Measurements from ENCODE around the gene DDAH1.
A peak's percentile ranks its signal among the peaks of the same experiment; 100 is the strongest.
"Not testable (repeated sequence)": the region's sequence is repeated elsewhere in the genome, so short reads cannot be mapped to it uniquely, and the experiment has no call there.

DDAH1 gene

DNA sequence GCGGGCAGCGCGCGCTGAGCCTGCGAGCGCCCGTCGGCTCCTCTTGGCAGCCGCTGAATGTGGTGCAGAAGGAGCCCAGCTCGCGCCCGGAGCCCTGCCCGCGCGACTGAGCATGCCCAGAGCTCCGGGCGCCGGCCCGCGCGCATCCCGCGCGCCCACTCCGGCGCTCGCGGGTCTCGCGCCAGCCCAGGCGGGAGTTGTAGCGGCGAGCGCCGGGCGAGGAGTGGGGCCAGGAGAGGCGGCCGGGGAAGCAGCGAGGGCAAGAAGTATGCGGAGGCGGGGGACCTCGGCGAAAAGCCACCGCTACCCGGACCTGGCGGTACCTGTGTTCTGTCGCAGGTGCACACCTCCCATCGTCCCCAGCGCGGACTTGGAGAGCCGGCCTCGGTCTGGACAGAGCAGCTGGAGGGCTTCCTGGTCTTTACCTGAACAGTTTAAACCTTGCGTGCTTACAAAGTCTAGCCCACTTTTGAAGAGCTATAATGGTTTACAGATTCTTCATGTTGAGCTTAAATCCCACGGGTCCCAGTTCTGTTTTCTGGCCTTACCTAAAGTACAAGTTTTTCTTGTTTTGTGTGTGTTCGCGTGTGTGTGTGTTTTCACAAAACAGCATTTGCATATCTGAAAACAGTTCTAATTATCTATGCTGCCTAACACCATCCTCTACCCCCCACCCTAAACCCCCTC, at the start of gene DDAH1:
DDAH1 (minus strand) TSS at position 61 of the 687 bp plus-strand sequence. CDS start 114 bp downstream, outside the sequence.
- Mint-ChIP-seq H3K36me3 (no peaks in the 10 kb centered on the region), H3K4me3 (peak within 1 kb of the TSS; percentile 30), H3K9me3 (no peaks in the 10 kb centered on the region), H3K27ac (no peak within 1 kb of the TSS), H3K27me3 (peaks cover 53% of the 10 kb centered on the region), H3K4me1 (peaks cover 12% of the 10 kb centered on the region)
- CTCF ChIA-PET: interaction anchor here (1.1 kb wide), 1 partner anchor 29 kb away, joined by 4 read pairs; no protein-coding TSS in a partner anchor
- no peak for DNase-seq

DNA sequence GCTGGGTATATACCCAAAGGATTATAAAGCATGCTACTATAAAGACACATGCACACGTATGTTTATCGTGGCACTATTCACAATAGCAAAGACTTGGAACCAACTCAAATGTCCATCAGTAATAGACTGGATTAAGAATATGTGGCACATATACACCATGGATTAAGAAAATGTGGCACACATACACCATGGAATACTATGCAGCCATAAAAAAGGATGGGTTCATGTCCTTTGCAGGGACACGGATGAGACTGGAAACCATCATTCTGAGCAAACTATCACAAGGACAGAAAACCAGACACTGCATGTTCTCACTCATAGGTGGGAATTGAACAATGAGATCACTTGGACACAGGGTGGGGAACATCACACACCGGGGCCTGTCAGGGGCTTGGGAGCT, 49.0 kb upstream of the DDAH1 start:
- CTCF ChIA-PET, H3K4me3 Mint-ChIP-seq, H3K4me1 Mint-ChIP-seq, DNase-seq, H3K36me3 Mint-ChIP-seq, H3K27me3 Mint-ChIP-seq, H3K9me3 Mint-ChIP-seq, H3K27ac Mint-ChIP-seq: not testable (repeated sequence)

DNA sequence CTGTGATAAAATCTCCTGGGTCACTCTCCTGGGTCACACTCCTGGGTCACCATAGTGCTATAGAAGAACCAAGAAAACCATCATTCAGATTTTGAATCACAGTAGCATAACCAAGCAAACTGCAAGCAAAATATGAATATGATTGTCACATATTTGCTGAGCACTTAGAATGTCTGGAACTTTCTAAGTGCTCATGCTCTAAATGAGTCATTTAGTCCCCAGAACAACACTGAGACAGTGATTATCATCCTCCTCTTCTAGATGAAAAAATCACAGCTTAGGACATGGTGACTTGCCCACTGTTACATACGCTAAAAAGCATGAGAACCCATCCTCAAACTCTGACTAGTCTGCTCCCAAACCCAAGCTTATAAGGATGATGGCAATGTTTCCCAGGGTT, 39.5 kb upstream of the DDAH1 start:
- Mint-ChIP-seq H3K27ac (no peak overlapping the region), H3K27me3 (peaks cover 16% of the 10 kb centered on the region), H3K4me1 (no peaks in the 10 kb centered on the region), H3K9me3 (no peaks in the 10 kb centered on the region), H3K36me3 (no peaks in the 10 kb centered on the region), H3K4me3 (no peak overlapping the region)
- DNase-seq: no peak
- CTCF ChIA-PET: no interaction called here

DNA sequence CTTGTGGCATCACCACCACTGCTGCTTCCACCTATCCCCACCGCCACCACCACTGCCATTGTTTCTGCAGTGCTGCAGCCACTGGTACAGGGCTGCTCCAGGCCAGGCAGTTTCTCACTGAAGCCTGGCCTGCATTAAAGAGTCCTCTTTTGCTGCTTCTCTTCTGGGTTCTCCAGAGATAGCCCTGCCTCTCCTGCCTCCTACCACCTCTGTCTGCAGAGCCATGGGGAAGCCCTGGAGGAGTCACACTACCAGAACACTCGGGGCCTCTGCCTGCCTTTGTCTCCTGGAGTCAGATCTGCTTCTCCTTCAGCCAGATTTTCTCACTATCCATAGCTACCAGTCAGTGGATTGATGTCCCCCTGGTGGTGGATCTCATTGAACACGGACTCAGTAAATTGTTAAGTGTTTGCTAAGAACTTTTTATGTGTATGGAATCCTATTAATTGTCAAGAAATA, 37.7 kb upstream of the DDAH1 start:
- H3K36me3 Mint-ChIP-seq: no peaks in the 10 kb centered on the region
- no peak for DNase-seq
- no peak overlapping the region for H3K4me3 Mint-ChIP-seq
- H3K27ac Mint-ChIP-seq: no peak overlapping the region
- CTCF ChIA-PET: no interaction called here
- peaks cover 19% of the 10 kb centered on the region for H3K27me3 Mint-ChIP-seq
- no peaks in the 10 kb centered on the region for H3K4me1 Mint-ChIP-seq
- H3K9me3 Mint-ChIP-seq: no peaks in the 10 kb centered on the region

DNA sequence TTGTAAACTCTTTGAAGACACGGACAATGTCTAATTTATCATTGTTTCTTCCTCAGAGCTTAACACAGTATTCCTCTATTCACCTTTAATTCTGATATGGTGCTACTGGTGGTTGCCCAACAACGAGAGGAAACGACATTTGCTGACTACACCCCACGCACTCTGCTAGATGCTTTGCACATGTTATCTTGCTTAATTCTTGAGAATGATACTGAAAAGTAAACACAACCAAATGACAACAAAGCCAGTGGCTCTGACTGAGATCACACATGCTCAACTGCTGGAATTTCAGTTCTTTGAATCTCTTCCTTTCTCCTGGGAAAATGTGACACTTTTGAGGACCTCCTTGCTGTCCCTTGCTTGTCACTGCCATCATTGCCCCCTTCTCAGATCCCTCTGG, 37.2 kb upstream of the DDAH1 start:
- no peak overlapping the region for H3K27ac Mint-ChIP-seq
- H3K4me3 Mint-ChIP-seq: no peak overlapping the region
- CTCF ChIA-PET: no interaction called here
- no peaks in the 10 kb centered on the region for H3K36me3 Mint-ChIP-seq
- peaks cover 19% of the 10 kb centered on the region for H3K27me3 Mint-ChIP-seq
- DNase-seq: no peak
- H3K4me1 Mint-ChIP-seq: no peaks in the 10 kb centered on the region
- no peaks in the 10 kb centered on the region for H3K9me3 Mint-ChIP-seq

DNA sequence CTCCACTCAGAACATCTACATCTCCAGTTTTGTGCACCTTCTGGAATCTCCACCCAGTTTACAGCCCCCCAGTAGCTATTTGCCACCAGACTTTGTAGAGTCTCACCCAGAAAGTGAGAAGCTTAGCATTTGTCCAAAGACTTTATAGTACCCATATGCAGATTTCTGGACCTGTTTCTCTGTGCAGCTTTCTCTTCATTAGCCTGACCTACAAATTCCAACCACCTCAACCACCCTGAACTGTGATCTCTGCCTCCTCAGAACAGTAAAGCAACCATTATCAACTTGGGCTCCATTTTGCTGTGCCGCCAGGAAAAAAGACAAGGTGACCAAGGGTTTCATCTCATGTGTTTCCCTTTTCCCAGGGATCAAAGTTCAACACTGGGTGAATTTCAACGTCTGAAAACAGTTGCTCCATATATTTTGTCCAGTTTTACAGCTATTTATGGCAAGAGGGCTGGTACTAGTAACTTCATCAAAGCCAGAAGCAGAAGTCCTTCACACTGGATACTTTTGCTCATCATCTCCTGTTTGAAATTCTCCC, 36.5 kb upstream of the DDAH1 start:
- no peaks in the 10 kb centered on the region for H3K4me1 Mint-ChIP-seq
- no peaks in the 10 kb centered on the region for H3K9me3 Mint-ChIP-seq
- no peak overlapping the region for H3K4me3 Mint-ChIP-seq
- CTCF ChIA-PET: no interaction called here
- peaks cover 19% of the 10 kb centered on the region for H3K27me3 Mint-ChIP-seq
- no peaks in the 10 kb centered on the region for H3K36me3 Mint-ChIP-seq
- H3K27ac Mint-ChIP-seq: no peak overlapping the region
- no peak for DNase-seq

DNA sequence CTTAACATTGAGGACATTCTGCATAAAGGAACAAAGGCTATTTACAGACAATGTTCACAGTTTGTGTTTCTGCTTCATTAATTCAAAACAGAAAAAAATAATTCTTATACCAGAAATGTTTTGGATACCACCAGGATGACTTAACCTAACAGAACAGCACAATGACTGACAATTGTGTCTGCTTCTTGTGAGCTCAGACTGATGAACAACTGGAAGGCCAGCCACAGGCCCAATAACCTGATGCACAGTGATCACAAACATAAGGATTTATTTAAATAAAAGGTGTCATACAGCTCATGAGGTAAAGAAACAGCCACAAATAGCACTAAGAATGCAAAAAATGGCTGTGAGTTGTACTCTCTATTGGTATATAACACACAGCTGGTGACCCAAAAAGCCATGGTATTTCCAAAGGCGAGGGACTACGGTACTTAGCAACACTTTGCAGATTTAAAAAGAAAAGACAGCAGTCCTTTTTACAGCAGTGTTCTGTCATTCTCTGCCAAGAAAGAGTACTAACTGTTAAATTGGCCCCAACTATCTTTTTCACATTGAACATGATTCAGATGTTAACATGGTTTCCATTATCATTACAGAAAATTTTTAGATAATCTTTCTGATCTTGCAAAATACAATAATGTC, 32.1 kb upstream of the DDAH1 start:
- no peak overlapping the region for H3K4me3 Mint-ChIP-seq
- peaks cover 25% of the 10 kb centered on the region for H3K27me3 Mint-ChIP-seq
- CTCF ChIA-PET: no interaction called here
- no peaks in the 10 kb centered on the region for H3K4me1 Mint-ChIP-seq
- no peak overlapping the region for H3K27ac Mint-ChIP-seq
- H3K9me3 Mint-ChIP-seq: no peaks in the 10 kb centered on the region
- DNase-seq: no peak
- no peaks in the 10 kb centered on the region for H3K36me3 Mint-ChIP-seq

DNA sequence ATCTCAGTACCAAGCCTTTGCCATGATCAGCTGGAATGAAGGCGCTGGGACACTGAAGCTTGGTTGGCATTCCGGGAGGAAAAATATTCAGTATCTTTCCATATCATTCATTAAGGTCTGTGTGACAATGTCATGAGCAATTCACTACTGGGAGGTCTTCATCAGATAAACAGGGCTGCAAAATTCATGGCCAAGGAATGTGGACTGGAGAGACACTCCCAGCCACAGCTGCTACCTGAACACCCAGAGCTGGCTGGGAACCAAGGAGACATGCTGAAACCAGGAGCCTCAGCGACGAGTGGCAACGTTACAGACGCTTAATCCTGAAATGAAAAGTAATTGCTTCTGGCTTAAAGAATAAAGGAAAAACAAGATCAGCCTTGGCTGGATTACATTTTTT, 30.6 kb upstream of the DDAH1 start:
- H3K4me1 Mint-ChIP-seq: no peaks in the 10 kb centered on the region
- no peaks in the 10 kb centered on the region for H3K36me3 Mint-ChIP-seq
- no peak overlapping the region for H3K27ac Mint-ChIP-seq
- no peak overlapping the region for H3K4me3 Mint-ChIP-seq
- H3K9me3 Mint-ChIP-seq: no peaks in the 10 kb centered on the region
- H3K27me3 Mint-ChIP-seq: peaks cover 25% of the 10 kb centered on the region
- DNase-seq: no peak
- CTCF ChIA-PET: no interaction called here

DNA sequence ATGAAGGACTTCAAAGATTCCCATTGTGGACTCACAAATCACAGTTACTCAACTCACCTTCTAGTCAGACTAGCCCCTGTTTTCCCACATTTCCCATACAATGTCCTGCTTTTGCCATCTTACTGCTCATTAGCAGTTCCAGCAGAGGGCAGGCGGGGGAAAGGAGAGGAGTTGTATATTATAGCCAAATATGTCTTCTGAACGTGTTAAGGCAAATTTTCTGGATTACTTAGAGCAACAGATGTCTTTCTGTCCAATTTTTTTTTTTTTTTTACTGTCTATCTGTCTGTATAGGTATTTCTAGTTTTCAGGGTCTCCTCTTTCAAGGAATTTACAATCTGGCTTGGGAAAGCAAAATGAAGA, 29.9 kb upstream of the DDAH1 start:
- Mint-ChIP-seq H3K4me1 (no peaks in the 10 kb centered on the region), H3K27me3 (peaks cover 22% of the 10 kb centered on the region), H3K36me3 (no peaks in the 10 kb centered on the region), H3K27ac (no peak overlapping the region), H3K4me3 (no peak overlapping the region), H3K9me3 (no peaks in the 10 kb centered on the region)
- CTCF ChIA-PET: no interaction called here
- no peak for DNase-seq

DNA sequence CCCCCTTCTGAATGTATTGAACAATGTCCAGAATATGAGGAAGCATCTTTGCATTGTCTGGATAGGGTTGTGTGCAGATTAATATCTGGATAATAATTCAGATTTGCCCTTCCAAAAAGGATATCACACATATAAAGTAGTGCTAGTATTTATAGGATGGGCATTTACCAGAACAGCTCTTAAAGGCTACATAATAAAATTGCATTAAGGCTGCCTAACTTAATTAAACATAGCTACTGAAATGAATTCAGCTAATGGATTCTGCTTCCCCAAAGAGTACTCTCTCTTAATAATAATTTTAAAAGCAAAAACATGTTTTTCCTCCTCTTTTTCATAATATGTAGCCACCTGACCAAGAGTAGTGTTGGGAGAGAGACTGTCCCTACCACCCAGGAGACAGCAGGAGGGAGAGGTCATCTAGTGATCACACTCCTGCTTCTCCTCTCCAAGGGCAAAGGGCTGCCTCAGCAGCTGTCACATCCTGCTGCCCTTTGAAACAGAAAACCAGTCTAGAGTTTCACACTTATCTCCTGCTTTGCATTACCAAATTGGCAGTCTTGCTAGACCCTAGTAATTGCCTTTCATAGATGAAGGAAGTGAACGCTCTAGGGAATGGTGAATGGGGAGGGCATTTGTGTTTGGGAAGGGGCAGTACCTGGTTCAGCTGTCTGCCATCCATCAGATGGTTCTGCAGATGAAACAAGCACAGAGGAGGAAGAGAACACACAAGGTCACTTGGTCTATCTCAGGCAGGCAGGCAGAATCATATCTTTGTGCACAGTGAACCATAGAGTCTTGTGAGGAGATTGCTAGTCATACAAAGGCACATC, 29.3 kb upstream of the DDAH1 start:
- no peaks in the 10 kb centered on the region for H3K4me1 Mint-ChIP-seq
- CTCF ChIA-PET: interaction anchor here (1.5 kb wide), 1 partner anchor 28 kb away, joined by 4 read pairs; no protein-coding TSS in a partner anchor
- H3K4me3 Mint-ChIP-seq: no peak overlapping the region
- H3K27ac Mint-ChIP-seq: no peak overlapping the region
- H3K36me3 Mint-ChIP-seq: no peaks in the 10 kb centered on the region
- DNase-seq: no peak
- H3K9me3 Mint-ChIP-seq: no peaks in the 10 kb centered on the region
- H3K27me3 Mint-ChIP-seq: peaks cover 19% of the 10 kb centered on the region

DNA sequence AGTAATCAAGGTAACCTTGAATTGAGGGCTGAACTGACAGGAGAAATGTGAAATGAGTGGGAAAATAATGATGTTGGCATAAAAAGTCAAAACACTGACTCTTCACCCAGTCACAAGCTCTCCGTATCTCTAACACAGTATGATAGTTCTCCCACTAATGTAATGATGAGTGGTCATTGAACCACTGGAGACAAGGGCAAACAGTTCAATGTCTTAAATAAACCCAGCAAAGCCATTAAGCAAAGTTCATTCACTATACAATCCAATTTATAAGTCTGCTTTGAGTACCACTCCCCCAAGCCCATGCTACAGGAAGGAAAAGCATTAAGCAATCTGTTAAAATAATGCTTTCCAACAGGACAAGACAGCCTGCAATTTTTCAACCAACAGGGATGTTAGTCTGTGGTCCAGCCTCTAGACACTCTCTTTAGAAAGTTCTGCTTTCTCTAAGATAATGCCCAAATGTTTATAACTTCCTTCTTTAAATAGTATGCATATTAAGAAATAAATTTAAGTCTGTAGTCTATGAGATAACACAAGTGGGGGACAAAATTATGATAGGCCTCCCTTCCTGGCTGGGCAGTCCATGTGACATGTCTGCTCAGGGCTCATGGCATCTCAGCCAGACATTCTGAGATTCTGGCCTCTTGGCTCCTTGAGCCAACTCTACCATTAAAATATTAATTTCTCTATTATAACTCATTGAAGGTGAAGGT, 25.5 kb upstream of the DDAH1 start:
- Mint-ChIP-seq H3K4me1 (no peaks in the 10 kb centered on the region), H3K4me3 (no peak overlapping the region), H3K27me3 (peaks cover 14% of the 10 kb centered on the region), H3K36me3 (no peaks in the 10 kb centered on the region), H3K27ac (no peak overlapping the region), H3K9me3 (no peaks in the 10 kb centered on the region)
- no peak for DNase-seq
- CTCF ChIA-PET: no interaction called here

DNA sequence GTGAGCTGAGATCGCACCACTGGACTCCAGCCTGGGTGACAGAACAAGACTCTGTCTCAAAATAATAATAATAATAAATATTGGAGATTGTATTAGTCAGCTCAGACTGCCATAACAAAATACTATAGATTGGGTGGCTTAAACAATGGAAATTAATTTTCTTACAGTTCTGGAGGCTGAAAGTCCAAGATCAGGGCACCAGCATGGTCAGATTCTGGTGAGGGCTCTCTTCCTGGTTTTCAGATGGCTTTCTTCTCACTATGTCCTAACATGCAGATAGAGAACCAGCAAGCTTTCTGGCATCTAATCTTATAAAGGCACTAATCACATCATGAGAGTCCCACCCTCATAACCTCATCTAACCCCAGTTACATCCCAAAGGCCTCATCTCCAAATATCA, 23.2 kb upstream of the DDAH1 start:
- DNase-seq: no peak
- Mint-ChIP-seq H3K4me1 (no peaks in the 10 kb centered on the region), H3K4me3 (no peak overlapping the region), H3K36me3 (no peaks in the 10 kb centered on the region), H3K27me3 (peaks cover 5% of the 10 kb centered on the region), H3K9me3 (no peaks in the 10 kb centered on the region), H3K27ac (no peak overlapping the region)
- CTCF ChIA-PET: no interaction called here

DNA sequence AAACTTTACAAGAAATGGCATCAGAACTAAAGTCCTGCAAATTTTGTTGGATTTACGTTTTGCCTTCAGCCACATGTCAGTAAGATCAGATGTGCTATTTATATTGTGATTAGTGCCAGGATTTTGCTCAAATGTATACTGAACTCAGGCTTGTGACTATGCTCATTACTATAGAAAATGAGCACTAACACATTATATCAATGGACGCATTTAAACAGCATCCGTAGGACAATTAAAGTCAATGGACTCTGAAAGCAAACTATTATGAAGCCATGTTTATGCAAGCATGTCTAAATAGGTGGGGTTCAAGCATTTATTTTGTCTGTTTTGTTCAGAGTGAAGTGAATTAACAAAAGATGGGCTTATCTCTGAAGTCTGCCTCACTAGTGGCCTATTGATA, 20.6 kb upstream of the DDAH1 start:
- H3K27ac Mint-ChIP-seq: no peak overlapping the region
- no peak for DNase-seq
- no peaks in the 10 kb centered on the region for H3K9me3 Mint-ChIP-seq
- H3K27me3 Mint-ChIP-seq: no peaks in the 10 kb centered on the region
- H3K4me1 Mint-ChIP-seq: no peaks in the 10 kb centered on the region
- H3K36me3 Mint-ChIP-seq: no peaks in the 10 kb centered on the region
- CTCF ChIA-PET: interaction anchor here (0.6 kb wide), 1 partner anchor 198 kb away, joined by 4 read pairs; no protein-coding TSS in a partner anchor
- no peak overlapping the region for H3K4me3 Mint-ChIP-seq

DNA sequence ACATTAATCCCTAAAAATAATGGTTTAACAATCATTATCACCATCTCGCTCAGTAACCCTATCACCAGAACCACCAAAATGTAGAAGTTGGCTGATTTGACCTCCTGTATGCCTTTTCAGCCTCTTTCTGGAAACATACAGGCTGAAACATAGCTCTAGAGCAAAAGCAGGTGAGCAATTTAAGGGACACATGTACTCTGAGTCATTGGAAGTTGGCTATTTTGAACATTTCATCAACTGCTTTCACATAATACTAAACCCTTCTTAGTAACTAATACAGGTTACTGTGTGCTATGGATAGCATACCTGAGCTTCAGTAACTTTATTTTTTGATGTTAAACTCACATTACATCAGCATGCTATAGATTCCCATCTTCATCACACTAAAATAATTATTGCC, 19.8 kb upstream of the DDAH1 start:
- no peak for DNase-seq
- H3K27me3 Mint-ChIP-seq: no peaks in the 10 kb centered on the region
- no peaks in the 10 kb centered on the region for H3K9me3 Mint-ChIP-seq
- CTCF ChIA-PET: no interaction called here
- H3K4me1 Mint-ChIP-seq: no peaks in the 10 kb centered on the region
- H3K27ac Mint-ChIP-seq: no peak overlapping the region
- H3K4me3 Mint-ChIP-seq: no peak overlapping the region
- no peaks in the 10 kb centered on the region for H3K36me3 Mint-ChIP-seq
